DMS79 treated with DMSO at 0.1 percent for 48 hours (cell line): ENCODE results near the gene KCTD16.

ENCODE experiments used
- DNase-seq: peaks from one replicate; lab custom pipeline; 2025; lab: John Stamatoyannopoulos, UW

Gene KCTD16

GRCh38 chr5:144405991-144406390, 235.3 kb downstream of the KCTD16 start:
- no peak for DNase-seq

- DNase-seq: no peak
These were observed 235.8 kb downstream of the KCTD16 start for GRCh38 chr5:144406442-144406841.

DNA sequence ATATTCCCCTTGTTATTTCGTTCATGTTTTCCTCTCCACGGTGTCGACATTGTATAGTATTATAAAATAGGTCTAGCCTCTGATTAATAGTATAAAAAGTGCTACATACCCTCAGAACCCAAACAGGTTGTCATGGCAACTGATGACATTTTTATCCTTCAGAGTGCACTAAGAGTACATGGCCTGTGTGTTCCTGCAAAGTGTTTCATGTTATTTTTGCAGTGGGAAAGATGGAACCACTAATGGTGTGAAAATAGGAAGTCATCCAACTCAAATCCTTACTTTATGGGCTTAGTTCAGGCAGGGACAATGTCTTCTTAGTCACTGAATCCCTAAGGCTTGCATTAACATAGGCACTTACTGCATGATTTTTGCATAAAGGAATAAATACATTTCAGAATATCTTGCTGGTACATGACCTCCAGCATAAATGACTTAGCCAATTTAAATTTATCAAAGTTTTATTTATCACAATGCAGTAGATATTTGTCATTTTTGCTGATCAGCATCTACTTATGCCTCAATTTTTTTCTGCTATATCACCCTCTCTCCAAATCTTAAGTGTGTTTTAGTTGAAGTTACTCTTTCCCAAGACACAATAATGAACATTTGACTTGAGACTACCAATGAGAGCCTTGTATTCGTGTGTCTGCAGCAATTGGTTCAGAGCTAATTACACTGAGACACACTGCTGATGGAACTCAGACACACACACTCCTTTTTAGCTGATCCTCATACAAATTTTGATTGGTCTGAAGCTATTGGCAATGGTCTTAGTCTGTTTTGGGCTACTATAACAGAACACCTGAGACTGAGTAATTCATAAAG, 243.7 kb downstream of the KCTD16 start:
- DNase-seq: no peak

DNA sequence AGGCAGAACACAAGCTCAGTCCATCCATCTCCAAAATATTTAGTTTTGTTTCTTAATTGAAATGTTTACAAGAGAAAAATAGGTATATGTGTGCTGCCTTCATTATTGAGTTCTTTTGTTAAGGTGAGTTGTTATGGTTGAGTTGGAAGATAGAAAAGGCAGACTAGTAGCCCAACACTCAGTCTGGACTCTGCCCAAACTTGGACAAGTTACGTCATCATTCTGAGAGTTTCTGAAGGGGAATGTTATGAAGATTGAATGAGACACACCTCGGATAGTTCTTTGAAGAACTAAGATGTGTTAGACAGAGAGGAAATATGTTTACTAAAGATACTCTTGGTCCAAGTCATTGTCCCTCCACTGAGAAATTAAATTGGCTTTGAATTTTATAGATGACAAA, 245.5 kb downstream of the KCTD16 start:
- DNase-seq: no peak

DNA sequence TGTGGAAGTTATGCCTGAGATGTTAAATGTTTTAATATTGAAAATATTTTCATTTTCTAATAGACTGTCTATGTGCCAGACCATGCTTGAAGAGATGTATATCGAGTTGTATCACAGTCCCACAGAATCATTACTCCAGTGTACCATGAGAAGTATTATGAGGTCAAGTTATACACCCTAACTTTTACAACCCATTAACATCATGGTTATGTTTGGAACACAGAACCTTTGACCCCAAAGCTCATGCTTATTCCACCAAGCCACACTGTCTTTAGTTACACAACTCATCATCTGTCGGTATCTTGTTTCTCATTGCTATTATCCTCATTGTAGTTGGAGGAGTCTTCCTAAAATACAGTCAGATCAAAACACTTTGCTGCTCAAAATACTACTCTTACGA, 248.0 kb downstream of the KCTD16 start:
- no peak for DNase-seq

DNA sequence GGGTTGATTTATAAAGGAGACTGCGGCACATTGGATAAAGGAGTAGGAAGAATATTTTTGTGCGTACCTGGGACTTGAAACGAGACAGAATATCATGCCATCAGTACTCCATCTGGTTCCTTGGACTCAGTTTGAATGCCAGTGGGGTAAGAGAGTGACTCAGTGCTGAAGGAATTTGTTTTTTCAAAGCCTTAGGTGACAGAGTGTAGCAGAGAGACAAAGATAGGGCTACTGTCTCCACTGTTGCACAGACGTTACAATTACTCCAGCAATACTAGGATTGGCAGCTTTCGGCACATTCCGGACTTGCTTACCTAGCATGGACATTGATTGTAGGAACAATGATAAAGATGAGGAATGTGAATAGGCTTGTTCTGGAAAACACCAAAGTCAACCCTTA, 250.7 kb downstream of the KCTD16 start:
- DNase-seq: no peak

- DNase-seq: no peak
These were observed 251.5 kb downstream of the KCTD16 start for GRCh38 chr5:144422018-144422727.

DNA sequence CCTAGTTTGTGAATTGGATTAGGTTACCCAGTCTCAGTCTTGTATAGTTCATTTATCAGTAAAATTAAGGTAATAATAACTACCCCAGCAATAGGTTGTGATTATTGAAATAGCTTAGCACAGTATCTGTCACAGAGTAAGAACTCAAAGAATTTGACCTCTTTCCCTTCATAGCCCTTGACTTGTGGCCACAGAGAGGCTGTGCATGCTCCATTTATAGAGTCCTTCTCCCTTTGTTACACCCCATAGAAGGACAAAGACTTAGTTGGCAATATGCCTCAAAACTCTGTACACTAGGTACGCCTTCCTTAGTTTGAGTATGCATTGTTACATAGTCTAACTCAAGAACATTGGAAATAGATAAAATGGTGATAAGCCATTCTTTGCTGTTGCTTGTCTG, 257.2 kb downstream of the KCTD16 start:
- DNase-seq: no peak

DNA sequence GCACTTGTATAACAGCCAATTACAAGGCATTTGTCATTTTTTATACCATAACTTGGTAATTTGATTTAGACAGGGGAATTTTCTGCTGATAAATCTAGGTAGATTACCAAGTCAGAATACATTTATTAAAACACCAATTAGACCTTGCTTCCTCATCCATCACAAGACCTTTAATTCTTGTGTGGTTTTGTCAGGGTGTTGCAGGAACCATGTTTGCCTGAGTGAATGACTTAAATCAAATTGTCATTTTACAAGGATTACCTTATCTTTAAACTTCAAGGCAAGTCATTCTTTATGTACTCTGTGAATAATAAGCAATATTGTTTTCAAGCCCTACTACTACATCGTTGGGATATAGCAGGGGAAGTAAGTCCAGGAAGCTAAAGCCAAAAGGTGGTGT, 257.7 kb downstream of the KCTD16 start:
- no peak for DNase-seq

GRCh38 chr5:144429405-144429804, 258.7 kb downstream of the KCTD16 start:
- DNase-seq: no peak

DNA sequence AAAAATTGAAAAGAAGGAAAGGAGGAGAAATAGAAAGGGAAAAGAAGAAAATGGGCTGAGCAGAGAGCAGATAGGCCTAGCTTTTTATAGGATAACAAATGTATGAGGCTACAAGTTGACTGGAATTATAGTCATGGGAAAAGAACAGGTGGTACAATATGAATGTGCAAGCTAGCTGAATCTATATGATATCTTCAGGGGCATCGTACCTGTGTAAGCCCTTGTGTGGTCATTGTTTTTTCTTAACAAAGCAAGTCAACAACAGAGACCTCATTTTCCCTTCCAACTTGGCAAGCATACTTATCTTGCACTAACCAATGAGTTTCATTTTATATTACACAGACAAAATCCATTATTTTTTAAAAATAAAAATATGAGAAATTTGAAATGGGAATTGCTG, 259.2 kb downstream of the KCTD16 start:
- no peak for DNase-seq

DNA sequence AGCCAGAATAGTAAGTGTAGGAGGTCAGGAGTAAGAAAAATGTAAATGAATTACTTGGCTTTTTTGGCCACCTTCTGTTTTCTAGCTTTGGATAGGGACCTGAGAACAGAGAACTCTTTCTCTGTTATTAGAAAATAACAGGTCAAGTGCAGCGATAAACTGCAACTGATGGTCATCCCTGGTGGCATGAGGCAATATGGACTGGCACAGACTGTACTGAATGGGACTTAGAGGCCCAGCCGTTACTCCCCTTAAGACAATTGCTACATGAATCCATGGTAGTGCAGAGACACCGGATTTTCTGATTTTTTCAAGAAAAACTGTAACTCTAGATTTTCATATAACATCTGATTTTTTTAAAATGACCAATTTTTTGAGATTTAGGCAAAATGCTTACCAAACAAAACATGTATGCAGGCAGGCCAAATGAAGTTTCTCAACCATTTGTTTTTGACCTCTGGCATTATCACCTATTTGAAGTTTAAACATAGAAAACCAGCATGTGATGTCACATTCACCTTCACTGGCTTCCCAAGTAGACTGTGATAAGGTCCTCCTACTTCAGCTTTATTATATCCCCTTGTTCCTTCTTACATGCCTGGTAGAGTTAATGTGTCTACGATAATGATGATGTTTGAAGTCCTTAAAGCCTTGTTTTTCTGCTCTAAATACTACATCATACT, 262.6 kb downstream of the KCTD16 start:
- no peak for DNase-seq

DNA sequence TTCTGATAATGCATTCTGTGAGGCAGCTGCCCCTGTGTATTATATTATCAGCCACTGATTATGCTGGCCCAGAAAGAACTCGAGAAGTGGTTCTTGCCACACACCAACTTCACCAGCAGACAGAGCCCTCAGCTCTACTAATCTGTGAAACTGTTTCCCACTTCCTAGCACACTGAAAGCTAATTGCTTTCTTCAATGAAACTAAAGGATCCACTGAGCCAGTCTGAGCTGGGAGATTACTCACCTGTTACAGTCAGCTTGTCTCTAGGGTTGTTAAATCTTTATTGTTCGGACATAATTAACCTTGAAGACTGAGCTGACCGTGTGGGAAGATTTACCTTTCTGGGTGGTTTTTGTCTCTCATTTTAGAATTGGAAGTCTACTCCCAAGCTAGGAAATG, 263.2 kb downstream of the KCTD16 start:
- no peak for DNase-seq

DNA sequence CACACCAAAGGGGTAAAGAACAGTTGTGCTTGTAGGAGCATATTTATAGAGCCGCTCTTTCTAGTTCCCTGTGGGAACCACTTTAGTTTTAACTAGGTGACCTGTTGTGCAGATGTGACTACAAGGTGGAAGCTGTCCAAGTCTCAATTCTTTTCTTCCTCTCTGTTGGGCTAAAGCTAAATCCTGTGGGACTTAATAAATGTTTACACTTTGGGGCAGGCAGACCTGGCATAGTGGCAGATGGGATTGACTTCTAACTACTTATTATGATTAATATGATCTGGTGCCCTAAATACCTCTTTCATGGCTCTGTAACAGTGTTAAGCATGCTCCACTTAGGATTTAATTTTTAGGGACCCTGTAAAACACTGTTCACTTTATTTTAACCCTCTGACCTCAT, 265.3 kb downstream of the KCTD16 start:
- DNase-seq: peak; percentile 60

DNA sequence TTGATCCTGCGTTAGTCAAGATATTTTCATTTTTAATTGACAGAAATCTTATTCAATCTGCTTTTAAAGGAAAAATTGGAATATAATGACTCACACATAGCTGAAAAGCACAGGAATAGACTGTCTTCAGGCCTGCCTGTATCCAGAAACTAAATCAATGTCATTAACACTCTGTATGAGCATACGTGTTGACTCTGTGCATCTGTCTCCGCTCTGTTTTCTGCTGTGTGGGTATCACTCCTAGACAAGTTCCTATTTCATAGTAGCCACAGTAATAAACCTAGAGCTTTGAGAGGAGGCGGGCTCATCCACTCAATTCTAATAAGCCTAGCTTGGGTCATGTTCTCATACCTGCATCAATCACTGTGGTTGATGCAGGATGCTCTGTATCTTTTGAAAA, 267.6 kb downstream of the KCTD16 start:
- DNase-seq: no peak

GRCh38 chr5:144448457-144448856, 277.8 kb downstream of the KCTD16 start:
- no peak for DNase-seq

GRCh38 chr5:144451187-144451973, 280.7 kb downstream of the KCTD16 start:
- DNase-seq: no peak

DNA sequence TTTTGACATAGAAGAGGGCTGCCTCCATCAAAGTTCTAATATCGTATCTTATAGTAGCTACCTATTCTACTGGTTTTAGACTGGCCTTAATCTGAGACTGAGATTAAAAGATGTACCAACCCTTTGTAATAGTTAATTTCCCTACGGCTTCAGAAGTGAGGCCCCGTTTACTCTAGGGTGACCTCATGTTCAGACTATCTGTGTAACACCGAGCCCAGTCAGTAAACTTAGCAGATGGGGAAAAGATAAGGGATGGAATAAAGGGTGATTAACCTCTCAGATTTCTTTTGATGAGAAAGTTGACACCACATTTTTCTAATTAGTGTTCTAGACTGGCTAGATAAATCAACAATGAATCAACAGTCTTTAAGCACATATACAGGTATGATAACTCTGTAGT, 283.1 kb downstream of the KCTD16 start:
- no peak for DNase-seq

DNA sequence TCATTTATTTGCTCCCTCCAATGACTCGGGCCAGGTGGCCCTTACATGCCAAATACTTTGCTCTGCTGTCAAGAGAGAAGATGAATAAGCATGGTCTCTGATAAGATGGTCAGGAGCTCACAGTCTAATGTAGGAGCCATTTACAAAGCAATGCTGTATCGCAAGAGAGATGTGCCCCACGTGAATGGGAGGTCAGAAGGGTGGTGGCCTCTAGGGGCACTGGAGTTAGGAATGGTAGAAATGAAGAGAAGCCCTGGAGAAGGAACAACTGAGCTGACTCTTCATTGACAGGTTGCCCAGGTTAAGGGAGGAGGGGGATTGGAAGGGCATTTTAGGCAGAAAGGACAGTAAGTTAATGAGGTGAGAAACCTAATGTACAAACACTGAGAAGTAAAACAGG, 286.5 kb downstream of the KCTD16 start:
- no peak for DNase-seq

GRCh38 chr5:144458216-144458615, 287.5 kb downstream of the KCTD16 start:
- no peak for DNase-seq

GRCh38 chr5:144460600-144460999, 289.9 kb downstream of the KCTD16 start:
- DNase-seq: no peak

GRCh38 chr5:144462577-144462976, 291.9 kb downstream of the KCTD16 start:
- DNase-seq: no peak
